ENCODE measurements around the gene GLT1D1.

DNA sequence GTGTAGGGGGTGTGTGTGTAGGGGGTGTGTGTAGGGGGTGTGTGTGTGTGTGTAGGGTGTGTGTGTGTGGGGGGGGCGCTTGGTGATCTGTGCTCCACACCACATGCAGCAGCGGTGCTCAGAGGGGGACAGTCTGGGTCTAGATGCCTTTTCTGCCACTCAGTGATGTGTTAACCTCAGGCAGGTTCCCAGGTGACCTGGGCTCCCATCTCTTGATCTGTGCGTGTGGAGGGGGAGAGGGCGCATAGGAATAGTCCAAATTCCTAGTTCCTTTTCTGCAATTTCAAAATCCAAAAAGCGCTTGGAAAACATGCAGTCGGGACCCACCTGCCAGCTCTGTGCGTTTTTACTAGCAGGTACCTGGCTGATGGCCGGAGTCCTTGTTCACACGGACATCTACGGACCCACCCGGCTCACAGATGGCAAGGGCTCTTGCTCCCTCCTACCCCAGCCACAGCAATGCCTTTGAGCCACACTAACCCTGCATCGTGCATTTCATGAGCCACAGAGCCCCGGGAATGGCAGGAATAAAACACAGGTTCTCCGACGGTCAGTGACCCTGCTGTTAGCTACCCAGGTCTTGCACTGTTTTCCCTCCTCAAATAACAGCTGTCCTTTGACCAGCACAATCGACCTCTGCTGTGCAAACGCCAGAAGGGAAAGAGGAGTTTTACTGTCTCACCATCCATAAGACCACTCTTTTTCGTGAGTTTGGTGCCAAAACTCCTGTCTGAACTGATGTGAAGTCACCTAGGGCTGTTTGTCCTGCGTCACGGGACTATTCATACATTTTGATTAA lies 120.8 kb downstream of the GLT1D1 start:
- TF ChIP-seq POLR2A (IDR thresholded peaks at IDR 0.05) (no peak), POLR2AphosphoS5 (IDR thresholded peaks at IDR 0.05) (no peak)
- TF ChIP-seq, protein P1, sequence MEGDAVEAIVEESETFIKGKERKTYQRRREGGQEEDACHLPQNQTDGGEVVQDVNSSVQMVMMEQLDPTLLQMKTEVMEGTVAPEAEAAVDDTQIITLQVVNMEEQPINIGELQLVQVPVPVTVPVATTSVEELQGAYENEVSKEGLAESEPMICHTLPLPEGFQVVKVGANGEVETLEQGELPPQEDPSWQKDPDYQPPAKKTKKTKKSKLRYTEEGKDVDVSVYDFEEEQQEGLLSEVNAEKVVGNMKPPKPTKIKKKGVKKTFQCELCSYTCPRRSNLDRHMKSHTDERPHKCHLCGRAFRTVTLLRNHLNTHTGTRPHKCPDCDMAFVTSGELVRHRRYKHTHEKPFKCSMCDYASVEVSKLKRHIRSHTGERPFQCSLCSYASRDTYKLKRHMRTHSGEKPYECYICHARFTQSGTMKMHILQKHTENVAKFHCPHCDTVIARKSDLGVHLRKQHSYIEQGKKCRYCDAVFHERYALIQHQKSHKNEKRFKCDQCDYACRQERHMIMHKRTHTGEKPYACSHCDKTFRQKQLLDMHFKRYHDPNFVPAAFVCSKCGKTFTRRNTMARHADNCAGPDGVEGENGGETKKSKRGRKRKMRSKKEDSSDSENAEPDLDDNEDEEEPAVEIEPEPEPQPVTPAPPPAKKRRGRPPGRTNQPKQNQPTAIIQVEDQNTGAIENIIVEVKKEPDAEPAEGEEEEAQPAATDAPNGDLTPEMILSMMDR (IDR thresholded peaks at IDR 0.05 in 8 of 11, conservative IDR thresholded peaks at IDR 0.05 in 3 of 11), result no peak

Measured in spleen (tissue), 7 donors.